Central memory CD8-positive, alpha-beta T cell (primary cell): Measurements from ENCODE around the gene EXOC4.

ENCODE experiments used
- ATAC-seq: fragments of 150-1000 bp; cut with Tn5 transposase; replicated peaks from 2 replicates; pipeline ENCODE4 v1.10.0; 2022; ENCODE audit warnings: mild to moderate bottlenecking, moderate FRiP score, moderate number of reproducible peaks; ENCODE audit not compliant: poor library complexity, severe bottlenecking; ENCODE audit errors: extremely low read depth
- DNase-seq, 2 donors: peaks; one replicate each; pipeline ENCODE4 v3.0.0; 2021; ENCODE audit warnings: low spot score in 2 of 2
- H3K27ac Mint-ChIP-seq: one replicate; pipeline ENCODE4 v1.8.0; 2022; ENCODE audit warnings: low read depth, mild to moderate bottlenecking, moderate library complexity, mixed read lengths
- H3K27me3 Mint-ChIP-seq: one replicate; pipeline ENCODE4 v1.8.0; 2022; ENCODE audit warnings: mixed read lengths
- H3K36me3 Mint-ChIP-seq: one replicate; pipeline ENCODE4 v1.8.0; 2022; ENCODE audit warnings: mild to moderate bottlenecking, moderate library complexity, mixed read lengths; ENCODE audit not compliant: insufficient read depth
- H3K4me1 Mint-ChIP-seq: one replicate; pipeline ENCODE4 v1.8.0; 2022; ENCODE audit warnings: mixed read lengths
- H3K4me3 Mint-ChIP-seq: one replicate; pipeline ENCODE4 v1.8.0; 2022; ENCODE audit warnings: mild to moderate bottlenecking, moderate library complexity, mixed read lengths
- H3K9me3 Mint-ChIP-seq: one replicate; pipeline ENCODE4 v1.8.0; 2022; ENCODE audit warnings: mixed read lengths

EXOC4 gene

DNA sequence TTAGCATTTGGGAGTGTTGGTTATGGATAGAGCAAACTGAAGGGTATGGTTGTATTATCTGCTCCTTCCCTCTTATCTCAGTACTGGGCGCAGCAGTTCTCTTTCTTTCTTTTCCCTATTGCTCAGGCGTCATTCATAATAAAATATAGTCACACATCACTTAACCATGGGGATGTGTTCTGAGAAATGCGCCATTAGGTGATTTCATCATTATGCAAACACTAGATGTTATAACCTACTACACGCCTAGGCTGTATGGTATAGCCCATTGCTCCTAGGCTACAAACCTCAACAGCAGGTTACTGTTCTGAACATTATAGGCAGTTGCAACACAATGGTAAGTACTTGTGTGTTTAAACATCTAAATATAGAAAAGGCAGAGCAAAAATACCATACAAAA lies 401.7 kb downstream of the EXOC4 start:
- no peak for DNase-seq
- Mint-ChIP-seq H3K27ac (no peak overlapping the region), H3K4me3 (no peak overlapping the region), H3K4me1 (peaks cover 4% of the 10 kb centered on the region), H3K27me3 (no peaks in the 10 kb centered on the region), H3K36me3 (no peaks in the 10 kb centered on the region), H3K9me3 (no peaks in the 10 kb centered on the region)
- no peak for ATAC-seq

DNA sequence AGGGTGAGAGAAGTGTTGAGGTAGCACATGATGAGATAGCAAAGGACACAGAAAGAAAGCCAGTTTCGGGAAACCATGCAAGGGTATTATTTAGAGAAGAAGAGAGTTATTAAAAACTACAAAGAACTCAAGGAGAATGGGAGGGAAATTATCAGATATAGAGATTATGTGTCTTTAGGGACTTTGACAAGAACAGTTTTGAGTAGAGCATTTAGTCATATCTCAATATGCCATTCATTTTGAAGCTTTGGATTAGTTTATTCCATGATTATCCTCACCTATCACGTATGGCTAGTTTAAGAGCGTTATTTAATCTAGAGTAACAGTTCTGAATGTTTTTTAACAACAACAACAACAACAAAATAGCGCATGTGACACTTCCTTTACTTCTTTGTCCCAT lies 409.4 kb downstream of the EXOC4 start:
- DNase-seq (no peak), ATAC-seq (no peak)
- H3K27ac Mint-ChIP-seq, result no peak overlapping the region
- H3K36me3 Mint-ChIP-seq, result no peaks in the 10 kb centered on the region
- H3K9me3 Mint-ChIP-seq, result no peaks in the 10 kb centered on the region
- peaks cover 4% of the 10 kb centered on the region for H3K4me1 Mint-ChIP-seq
- no peak overlapping the region for H3K4me3 Mint-ChIP-seq
- no peaks in the 10 kb centered on the region for H3K27me3 Mint-ChIP-seq

DNA sequence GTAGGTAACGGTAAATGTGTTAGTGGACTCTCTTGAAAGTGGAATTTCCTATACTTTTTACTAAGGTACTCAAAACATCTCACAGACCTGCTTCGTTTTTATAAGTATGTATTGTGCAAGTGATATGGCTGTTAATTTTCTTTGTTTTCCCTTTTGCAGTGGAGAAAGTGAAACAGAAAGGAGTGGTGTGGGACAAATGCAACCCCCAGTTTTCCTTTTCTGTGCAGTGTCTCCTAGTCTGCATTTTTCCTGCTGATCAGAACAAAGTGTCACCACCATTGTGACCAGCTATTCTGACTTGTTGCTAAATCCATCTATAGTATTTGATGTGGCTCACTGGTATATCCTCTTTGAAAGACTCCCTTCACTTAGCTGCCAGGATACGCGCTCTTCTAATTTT lies 410.0 kb downstream of the EXOC4 start:
- Mint-ChIP-seq H3K27me3 (no peaks in the 10 kb centered on the region), H3K4me1 (peaks cover 2% of the 10 kb centered on the region), H3K9me3 (no peaks in the 10 kb centered on the region), H3K36me3 (no peaks in the 10 kb centered on the region), H3K4me3 (no peak overlapping the region), H3K27ac (no peak overlapping the region)
- DNase-seq (no peak), ATAC-seq (no peak)

DNA sequence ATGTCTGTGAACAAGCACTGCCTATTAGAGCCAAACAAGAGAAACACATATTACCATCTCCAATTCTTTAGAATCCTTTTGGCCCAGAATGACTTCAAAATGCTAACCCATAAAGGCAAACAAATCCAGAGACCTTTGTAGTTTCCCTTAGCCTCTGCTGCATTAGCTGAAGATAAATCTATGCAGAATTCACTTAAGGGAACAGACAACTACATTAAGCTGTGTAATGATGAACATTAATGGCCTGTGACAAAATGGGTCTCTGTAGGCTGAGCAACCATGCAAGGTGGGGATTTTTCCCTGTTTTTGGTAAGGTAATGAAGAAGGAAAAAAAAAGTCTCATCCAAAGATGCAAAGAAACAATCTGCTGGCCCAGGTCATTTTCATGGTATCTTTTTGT lies 411.6 kb downstream of the EXOC4 start:
- no peak for ATAC-seq
- no peaks in the 10 kb centered on the region for H3K4me1 Mint-ChIP-seq

DNA sequence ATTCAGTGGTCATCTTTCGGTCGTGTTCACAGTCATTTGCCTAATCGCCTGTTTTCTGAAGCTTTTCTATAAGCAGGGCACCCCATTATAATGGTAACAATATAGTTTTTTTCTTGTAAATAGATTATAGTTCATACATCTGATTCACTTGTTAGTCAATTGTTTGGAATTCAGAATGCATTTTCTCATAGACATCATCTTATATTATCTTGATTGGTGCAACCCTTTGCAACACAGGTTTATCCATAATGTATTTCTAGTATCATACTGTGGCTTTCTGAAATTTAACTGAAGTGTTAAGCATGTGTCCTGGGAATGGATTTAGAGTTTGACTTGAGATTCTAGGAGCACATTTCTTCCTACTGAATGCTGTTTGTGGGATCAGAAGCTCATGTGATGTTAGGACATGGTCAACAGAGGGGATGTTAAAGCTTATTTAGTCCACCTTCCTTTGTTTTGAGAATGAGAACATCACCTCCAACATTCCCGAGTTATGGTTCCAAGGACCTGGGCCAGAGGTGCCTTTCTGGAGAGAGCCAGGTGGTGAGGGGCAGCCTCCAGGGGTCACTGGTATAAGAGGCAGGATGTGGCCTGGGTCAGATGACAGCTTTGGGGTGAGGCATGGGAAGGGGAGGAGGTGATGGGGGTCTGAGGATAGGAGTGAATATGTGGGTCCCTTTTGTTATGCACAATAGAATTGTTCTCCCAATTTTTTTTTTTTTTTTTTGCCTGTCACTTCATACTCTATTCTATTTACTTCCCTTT lies 415.6 kb downstream of the EXOC4 start:
- DNase-seq (no peak), ATAC-seq (no peak)
- Mint-ChIP-seq H3K9me3 (no peaks in the 10 kb centered on the region), H3K4me3 (no peak overlapping the region), H3K4me1 (peaks cover 11% of the 10 kb centered on the region), H3K27me3 (no peaks in the 10 kb centered on the region), H3K27ac (no peak overlapping the region), H3K36me3 (no peaks in the 10 kb centered on the region)

More for the DNA sequence above, 411.6 kb downstream of the EXOC4 start:
- Mint-ChIP-seq H3K27ac (no peak overlapping the region), H3K27me3 (no peaks in the 10 kb centered on the region), H3K9me3 (no peaks in the 10 kb centered on the region), H3K4me3 (no peak overlapping the region), H3K36me3 (no peaks in the 10 kb centered on the region)
- no peak for DNase-seq

DNA sequence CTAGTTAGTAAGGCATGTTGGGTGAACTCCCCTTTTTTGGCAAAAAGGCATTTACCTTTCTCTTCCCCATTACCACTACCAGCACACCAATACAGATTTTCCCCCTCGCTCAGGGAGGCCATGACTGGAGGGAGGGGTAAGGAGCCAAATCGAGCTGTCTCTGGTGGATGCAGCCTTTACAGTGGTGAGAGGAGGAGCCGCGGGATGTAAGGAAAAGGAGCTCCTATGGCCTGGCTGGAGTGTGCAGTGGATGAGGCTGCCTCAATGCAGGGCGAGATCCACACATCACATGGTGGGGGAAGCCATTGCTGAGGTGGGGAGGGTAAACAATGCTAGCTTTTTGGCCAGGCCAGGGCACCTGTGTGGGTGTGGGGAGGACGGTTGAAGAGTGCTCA lies 416.2 kb downstream of the EXOC4 start:
- H3K27me3 Mint-ChIP-seq, result no peaks in the 10 kb centered on the region
- no peak overlapping the region for H3K27ac Mint-ChIP-seq
- H3K36me3 Mint-ChIP-seq, result no peaks in the 10 kb centered on the region
- DNase-seq (no peak), ATAC-seq (no peak)
- no peaks in the 10 kb centered on the region for H3K9me3 Mint-ChIP-seq
- peaks cover 12% of the 10 kb centered on the region for H3K4me1 Mint-ChIP-seq
- H3K4me3 Mint-ChIP-seq, result no peak overlapping the region

DNA sequence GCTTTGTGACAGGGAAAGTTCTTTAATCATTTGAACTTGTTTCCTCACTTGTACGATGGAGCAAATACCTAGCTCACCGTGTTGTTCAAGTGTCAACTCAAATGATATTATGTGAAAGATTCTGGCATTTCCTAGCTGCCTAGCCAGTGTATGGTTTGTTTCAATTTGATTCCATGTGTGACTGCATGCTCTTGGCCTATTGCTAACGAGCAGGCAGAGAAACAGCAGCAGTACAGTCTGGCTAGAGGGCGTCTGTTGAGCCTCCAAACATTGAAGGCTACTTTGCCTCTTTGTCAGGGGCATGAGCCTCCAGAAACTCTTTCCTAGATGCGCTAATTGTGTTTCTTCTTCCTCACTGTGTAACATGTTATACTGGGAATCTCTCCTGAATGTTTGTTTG lies 417.4 kb downstream of the EXOC4 start:
- Mint-ChIP-seq H3K27me3 (no peaks in the 10 kb centered on the region), H3K27ac (no peak overlapping the region), H3K9me3 (no peaks in the 10 kb centered on the region), H3K4me1 (peaks cover 12% of the 10 kb centered on the region), H3K4me3 (no peak overlapping the region), H3K36me3 (no peaks in the 10 kb centered on the region)
- no peak for ATAC-seq
- no peak for DNase-seq

DNA sequence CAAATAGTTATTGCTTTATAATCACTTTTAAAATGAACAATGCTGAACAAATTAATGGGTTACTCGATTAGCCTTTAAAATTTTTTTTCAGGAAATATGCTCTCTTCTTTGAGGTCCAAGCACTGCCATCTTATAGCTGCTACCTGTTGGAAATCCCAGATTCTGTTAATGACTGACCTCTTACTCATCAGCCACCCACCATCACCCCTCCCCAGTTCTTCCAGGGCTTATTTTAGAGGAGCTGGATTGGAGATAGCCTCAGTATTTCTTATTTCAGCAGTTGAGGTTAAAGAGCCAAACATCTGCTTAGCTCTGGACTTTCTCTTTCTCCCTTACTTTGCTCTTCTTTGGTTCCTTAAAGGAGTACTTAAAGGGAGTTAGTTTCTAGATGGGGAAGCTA lies 420.0 kb downstream of the EXOC4 start:
- Mint-ChIP-seq H3K27me3 (no peaks in the 10 kb centered on the region), H3K9me3 (no peaks in the 10 kb centered on the region), H3K27ac (no peak overlapping the region), H3K36me3 (no peaks in the 10 kb centered on the region), H3K4me1 (peaks cover 16% of the 10 kb centered on the region), H3K4me3 (no peak overlapping the region)
- DNase-seq (no peak), ATAC-seq (no peak)

DNA sequence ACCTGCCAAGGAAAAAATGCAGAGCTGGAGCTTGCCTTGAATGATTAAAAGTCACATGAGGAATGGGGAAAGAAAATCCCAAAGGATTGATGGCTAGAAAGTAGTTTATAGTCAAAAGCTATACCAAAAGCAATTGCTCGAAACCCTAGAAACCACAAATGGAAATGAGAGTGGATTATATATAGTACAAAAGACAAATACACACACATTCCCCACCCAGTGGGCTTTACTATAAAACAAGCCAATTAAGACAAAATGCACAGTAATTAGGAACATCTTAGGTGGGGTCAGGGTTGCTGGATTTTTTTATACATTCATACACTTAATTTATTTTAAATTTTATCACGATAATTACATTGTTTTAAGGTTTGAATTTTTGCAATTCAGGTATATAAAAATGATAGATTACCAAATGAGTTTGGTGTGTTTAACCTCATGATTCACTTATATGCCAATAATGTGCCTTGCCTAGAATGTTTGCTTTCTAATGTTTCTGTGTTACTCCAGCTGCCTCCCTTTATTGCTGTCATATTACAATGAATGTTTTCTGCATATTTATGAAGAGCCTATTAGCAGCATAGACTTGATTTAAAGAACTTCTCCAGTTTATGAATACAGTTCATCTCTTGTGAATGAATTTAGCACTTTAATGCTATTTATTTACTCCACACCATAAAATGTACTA lies 421.3 kb downstream of the EXOC4 start:
- ATAC-seq (no peak), DNase-seq (no peak)
- no peaks in the 10 kb centered on the region for H3K36me3 Mint-ChIP-seq
- no peaks in the 10 kb centered on the region for H3K9me3 Mint-ChIP-seq
- peaks cover 16% of the 10 kb centered on the region for H3K4me1 Mint-ChIP-seq
- H3K27me3 Mint-ChIP-seq, result no peaks in the 10 kb centered on the region
- H3K27ac Mint-ChIP-seq, result no peak overlapping the region
- no peak overlapping the region for H3K4me3 Mint-ChIP-seq

DNA sequence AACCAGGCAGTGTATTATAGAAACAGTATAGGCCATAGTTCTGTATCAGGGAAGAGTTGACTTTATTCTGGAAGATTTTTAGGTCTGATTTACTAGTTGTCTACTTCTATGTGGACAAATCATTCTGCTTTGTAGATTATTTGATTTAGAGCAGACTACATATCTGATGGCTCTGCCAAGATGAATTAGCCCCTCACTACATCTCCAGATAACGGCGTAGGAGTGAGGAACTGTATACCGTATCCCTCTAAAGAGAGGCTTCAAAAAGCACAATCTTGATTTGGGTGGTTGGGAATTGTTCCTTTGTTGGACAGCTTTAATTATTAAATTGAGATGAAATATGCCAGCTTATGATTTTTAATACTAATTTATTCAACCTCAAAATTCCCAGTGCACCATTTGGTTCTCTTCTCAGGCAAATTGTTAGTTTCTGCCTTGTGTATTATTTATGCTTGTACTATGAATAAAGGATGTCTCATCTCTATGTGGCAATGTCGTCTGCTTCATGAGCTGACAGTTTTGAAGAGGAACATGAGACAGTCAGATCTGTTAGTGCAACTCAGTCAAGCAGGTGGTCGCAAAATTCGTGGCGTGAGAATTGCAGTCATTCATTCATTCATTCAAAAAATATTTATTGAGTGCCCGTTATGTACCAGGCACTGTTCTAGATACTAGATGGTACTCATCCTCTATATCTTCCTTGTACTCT lies 422.8 kb downstream of the EXOC4 start:
- Mint-ChIP-seq H3K36me3 (no peaks in the 10 kb centered on the region), H3K27me3 (no peaks in the 10 kb centered on the region), H3K9me3 (no peaks in the 10 kb centered on the region), H3K4me1 (peaks cover 13% of the 10 kb centered on the region), H3K27ac (no peak overlapping the region), H3K4me3 (no peak overlapping the region)
- no peak for ATAC-seq
- DNase-seq, result no peak

DNA sequence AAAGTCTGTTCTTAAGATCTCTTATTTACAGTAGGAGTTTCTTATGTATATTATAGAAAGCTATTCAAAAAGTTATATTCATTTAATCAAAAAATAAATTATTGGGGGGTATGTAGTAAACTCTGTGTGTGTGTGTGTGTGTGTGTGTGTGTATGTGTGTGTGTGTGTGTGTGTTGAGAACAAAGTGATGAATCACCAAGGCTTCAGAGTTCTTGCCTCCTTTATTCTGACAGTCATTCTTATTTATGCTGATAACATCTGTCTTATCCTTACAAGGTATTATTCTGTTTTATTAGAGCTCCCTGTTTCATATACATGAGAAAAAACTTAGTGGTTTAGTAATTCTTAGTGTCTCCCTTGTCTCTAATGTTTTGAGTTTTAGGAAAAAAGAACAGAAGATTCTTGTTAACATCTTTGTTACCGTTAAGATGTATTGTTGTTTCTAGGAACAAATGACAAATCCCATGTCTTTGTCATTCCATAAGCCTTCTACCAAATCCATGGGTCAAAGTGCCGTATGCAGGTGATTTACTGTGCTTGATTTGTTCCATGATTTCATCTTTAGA lies 424.0 kb downstream of the EXOC4 start:
- H3K36me3 Mint-ChIP-seq, result no peaks in the 10 kb centered on the region
- H3K9me3 Mint-ChIP-seq, result no peaks in the 10 kb centered on the region
- DNase-seq, result no peak
- H3K27ac Mint-ChIP-seq, result no peak overlapping the region
- no peak for ATAC-seq
- H3K4me3 Mint-ChIP-seq, result no peak overlapping the region
- H3K4me1 Mint-ChIP-seq, result peaks cover 10% of the 10 kb centered on the region
- H3K27me3 Mint-ChIP-seq, result no peaks in the 10 kb centered on the region

DNA sequence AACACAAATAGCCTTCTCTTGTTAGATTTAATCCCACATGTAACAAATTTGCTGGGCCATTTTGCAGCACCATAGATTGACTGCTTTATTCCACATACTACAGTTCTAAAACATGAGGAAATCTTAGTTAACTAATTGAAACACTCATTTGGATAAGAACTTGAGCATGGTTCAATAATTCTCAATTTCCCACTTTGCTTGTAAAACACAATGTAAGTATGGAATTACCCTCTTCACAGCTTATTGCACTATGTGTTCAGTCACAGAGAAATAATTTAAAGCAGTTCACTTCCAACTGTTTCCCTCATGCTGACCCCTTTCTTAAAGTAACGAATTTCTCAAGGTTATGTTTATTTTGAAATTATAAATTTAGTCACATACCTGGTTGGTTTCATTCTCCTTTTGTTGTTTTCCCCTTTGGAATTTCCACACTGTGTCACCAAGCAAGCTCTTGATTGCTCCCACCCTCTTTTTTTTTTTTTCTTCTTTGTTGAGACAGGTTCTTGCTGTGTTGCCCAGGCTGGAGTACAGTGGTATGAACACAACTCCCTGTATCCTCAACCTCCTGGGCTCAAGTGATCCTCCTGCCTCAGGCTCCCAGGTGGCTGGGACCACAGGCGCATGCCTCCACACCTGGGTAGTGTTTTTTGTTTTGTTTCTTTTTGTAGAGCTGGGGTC lies 425.4 kb downstream of the EXOC4 start:
- Mint-ChIP-seq H3K27ac (no peak overlapping the region), H3K36me3 (no peaks in the 10 kb centered on the region), H3K9me3 (no peaks in the 10 kb centered on the region), H3K4me3 (no peak overlapping the region), H3K27me3 (no peaks in the 10 kb centered on the region), H3K4me1 (peaks cover 7% of the 10 kb centered on the region)
- no peak for DNase-seq
- no peak for ATAC-seq
